Measurements from ENCODE around the gene DLG2.

DNA sequence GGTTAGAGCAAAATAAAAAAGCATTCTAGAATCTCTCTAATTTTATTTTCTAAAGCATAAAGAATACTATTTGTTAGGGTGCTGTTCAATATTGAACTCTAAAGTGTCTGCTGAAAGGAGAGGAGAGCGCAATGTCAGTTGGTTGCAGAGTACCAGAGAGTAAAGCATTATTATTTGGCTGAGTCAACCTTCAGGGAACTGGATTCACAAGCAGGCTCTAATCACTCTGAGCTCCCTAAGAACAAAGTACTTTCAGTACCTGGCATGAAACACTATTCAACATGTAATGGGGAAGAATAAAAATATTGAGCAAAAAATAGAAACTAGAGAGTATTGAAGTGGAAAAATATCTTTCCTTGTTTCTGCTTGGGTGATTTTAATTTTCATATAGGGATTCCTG is 1380.0 kb downstream of the DLG2 start:
- no peak for TF ChIP-seq ZBTB7A (IDR thresholded peaks at IDR 0.05; ENCODE audit: low read depth)
- TF ChIP-seq EP300 (IDR thresholded peaks at IDR 0.05; ENCODE audit: borderline replicate concordance), result no peak
- no peak for TF ChIP-seq TAF1 (IDR thresholded peaks at IDR 0.05; ENCODE audit: low read depth)
- TF ChIP-seq MAX (IDR thresholded peaks at IDR 0.05), result no peak
- TF ChIP-seq REST (IDR thresholded peaks at IDR 0.05; ENCODE audit: low read depth), result no peak
- no peak for TF ChIP-seq RAD21 (IDR thresholded peaks at IDR 0.05; ENCODE audit: low read depth)
- TF ChIP-seq NFIC (IDR thresholded peaks at IDR 0.05), result no peak
- TF ChIP-seq FOXM1 (IDR thresholded peaks at IDR 0.05; ENCODE audit: borderline replicate concordance, low read depth), result no peak
